RWPE1 (cell line): ENCODE results near the gene BTF3.

Experiments
- CTCF ChIA-PET: fragments of 350-600 bp; sonication (Branson Sonifier 250); formaldehyde crosslinking; extraction: SDS; loops from one replicate; lab custom pipeline; 2021; lab: Yijun Ruan, JAX
- POLR2A ChIA-PET: fragments of 400-600 bp; formaldehyde crosslinking; extraction: SDS; loops from one replicate; lab custom pipeline; 2020; ENCODE audit warnings: antibody characterized with exemption; ENCODE audit not compliant: low non-redundant PET; lab: Yijun Ruan, JAX
- DNase-seq: peaks from one replicate; pipeline ENCODE4 v3.0.0; 2012; ENCODE audit warnings: low spot score
- H3K27ac ChIP-seq: fragments of 450-650 bp; 2 replicates; pipeline ENCODE4 v1.5.1; 2017
- CTCF ChIP-seq: fragments of 450-650 bp; conservative IDR thresholded peaks from 2 replicates; pipeline ENCODE4 v1.5.1; 2017; ENCODE audit warnings: low read depth, mild to moderate bottlenecking

BTF3 gene

DNA sequence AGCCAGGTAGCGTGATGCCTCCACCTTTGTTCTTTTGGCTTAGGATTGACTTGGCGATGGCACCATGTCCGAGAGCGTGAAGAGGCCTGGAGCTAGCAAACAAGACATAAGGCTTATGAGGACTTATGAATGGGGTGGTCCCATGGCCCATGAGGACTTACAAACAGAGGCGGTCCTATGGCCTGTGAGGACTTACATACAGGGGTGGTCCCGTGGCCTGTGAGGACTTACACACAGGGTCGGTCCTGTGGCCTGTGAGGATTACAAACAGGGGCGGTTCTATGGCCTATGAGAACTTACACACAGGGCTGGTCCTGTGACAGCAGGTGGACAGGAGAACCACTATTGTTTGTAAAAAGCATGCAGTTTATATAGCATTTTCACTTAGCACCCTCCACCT is 28.4 kb upstream of the BTF3 start:
- no peak overlapping the region for H3K27ac ChIP-seq
- no peak for TF ChIP-seq CTCF
- ChIA-PET POLR2A (no interaction called here), CTCF (no interaction called here)
- no peak for DNase-seq

- H3K27ac ChIP-seq: no peak overlapping the region
- no peak for DNase-seq
- ChIA-PET POLR2A (no interaction called here), CTCF (interaction anchor here (0.6 to 3.0 kb wide), 6 partner anchors 17 to 1136 kb away, joined by 3 to 20 read pairs (median 4); no protein-coding TSS in a partner anchor)
- TF ChIP-seq CTCF: no peak
These were observed 26.6 kb upstream of the BTF3 start for GRCh38 chr5:73471654-73472053.

DNA sequence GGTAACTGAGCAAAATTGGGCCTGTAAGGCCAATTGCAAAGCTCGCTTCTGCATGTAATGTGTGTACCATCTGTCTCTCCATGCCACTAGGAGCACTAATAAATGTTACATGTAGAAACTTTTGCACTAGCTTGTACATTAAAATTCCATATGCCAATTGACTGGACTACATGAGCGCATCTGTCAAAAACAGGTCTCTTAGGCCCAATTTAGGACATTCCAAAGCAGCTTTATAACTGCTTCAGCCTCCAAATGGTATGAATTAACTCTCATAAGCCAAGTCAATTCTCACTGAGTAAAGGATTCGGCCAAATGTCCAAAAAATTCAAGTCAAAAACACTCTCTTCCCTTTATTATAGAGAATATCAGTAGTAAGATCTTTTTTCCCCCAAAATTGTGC is 26.1 kb upstream of the BTF3 start:
- DNase-seq: no peak
- no peak overlapping the region for H3K27ac ChIP-seq
- POLR2A ChIA-PET: no interaction called here
- TF ChIP-seq CTCF: no peak
- CTCF ChIA-PET: interaction anchor here (0.6 to 3.0 kb wide), 4 partner anchors 18 to 1137 kb away, joined by 3 to 20 read pairs (median 5); no protein-coding TSS in a partner anchor

- ChIA-PET CTCF (interaction anchor here (0.7 kb wide), 1 partner anchor 14 kb away, joined by 3 read pairs; no protein-coding TSS in a partner anchor), POLR2A (no interaction called here)
- no peak for DNase-seq
- H3K27ac ChIP-seq: no peak overlapping the region
- TF ChIP-seq CTCF: no peak
These were observed 17.7 kb upstream of the BTF3 start for GRCh38 chr5:73480500-73480899.

DNA sequence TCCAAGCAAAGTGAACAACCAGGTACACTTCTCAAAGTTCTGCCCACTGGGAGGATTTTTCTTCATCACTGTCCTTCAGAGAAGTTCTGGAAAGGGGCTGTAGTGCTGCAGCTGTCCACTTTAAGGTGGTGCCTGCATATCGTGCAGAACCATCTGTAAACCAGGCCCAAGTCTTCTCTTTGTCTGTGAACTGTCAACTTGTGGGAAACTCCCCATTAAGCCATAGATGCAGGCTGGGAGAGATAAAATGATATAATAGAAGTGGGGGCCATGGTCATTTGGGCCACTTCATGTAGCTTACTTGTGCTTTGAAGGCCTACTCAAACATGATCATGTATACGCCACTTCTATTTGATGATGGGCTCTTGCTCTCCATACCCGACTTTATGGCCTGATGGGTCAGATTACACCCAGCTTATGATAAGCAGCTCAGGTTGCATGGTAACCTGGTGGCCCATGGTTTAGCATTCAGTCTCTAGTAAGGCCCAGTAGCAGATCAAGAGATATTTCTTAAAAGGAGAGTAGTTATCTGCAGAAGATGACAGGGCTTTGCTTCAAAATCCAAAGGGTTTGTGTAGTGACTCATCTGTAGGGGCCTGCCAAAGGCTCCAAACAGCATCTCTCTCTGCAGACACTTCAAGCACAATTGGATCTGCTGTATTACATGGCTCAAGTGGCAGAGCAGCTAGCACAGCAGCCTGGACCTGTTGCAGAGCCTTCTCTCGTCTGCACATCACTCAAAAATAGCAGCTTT is 15.7 kb upstream of the BTF3 start:
- POLR2A ChIA-PET: no interaction called here
- no peak for TF ChIP-seq CTCF
- H3K27ac ChIP-seq: no peak overlapping the region
- CTCF ChIA-PET: interaction anchor here (0.5 to 0.8 kb wide), 2 partner anchors 19 to 576 kb away, joined by 3 read pairs; no protein-coding TSS in a partner anchor
- DNase-seq: no peak

GRCh38 chr5:73483676-73484075 is 14.6 kb upstream of the BTF3 start:
- ChIA-PET CTCF (interaction anchor here (0.7 to 0.8 kb wide), 2 partner anchors 29 to 577 kb away, joined by 3 read pairs; no protein-coding TSS in a partner anchor), POLR2A (no interaction called here)
- DNase-seq: no peak

More at GRCh38 chr5:73483676-73484075, 14.6 kb upstream of the BTF3 start:
- no peak overlapping the region for H3K27ac ChIP-seq
- no peak for TF ChIP-seq CTCF
